Colonic mucosa (tissue), 4 donors: Measurements from ENCODE around the gene MYL4. TPM values are rescaled to one million over a fixed set of nuclear protein-coding genes. Genes with fewer than 3 reads are reported as not detected.
A peak's percentile ranks its signal among the peaks of the same experiment; 100 is the strongest.

ENCODE experiments used
- DNase-seq: peaks from one replicate; pipeline ENCODE4 v3.0.0-alpha.2; 2020
- H3K27ac ChIP-seq: fragments of 200-600 bp; one replicate; pipeline ENCODE4 v1.8.0; 2021
- H3K27me3 ChIP-seq: fragments of 200-600 bp; one replicate; pipeline ENCODE4 v1.8.0; 2021
- H3K36me3 ChIP-seq: fragments of 200-600 bp; one replicate; pipeline ENCODE4 v1.8.0; 2021
- H3K4me1 ChIP-seq: fragments of 200-600 bp; one replicate; pipeline ENCODE4 v1.8.0; 2021; ENCODE audit warnings: mild to moderate bottlenecking
- H3K4me3 ChIP-seq: fragments of 200-600 bp; one replicate; pipeline ENCODE4 v1.8.0; 2021
- H3K9ac ChIP-seq, 2 donors: one replicate each; pipeline ENCODE4 v1.7.0; 2013; ENCODE audit warnings: control low read depth in 2 of 2, low read depth in 2 of 2, low read length in 2 of 2
- H3K9me3 ChIP-seq: fragments of 200-600 bp; one replicate; pipeline ENCODE4 v1.8.0; 2021
- intact Hi-C: fragments of 100-400 bp; cut with DNase I; formaldehyde crosslinking; loops from one replicate; pipeline ENCODE4 v1.14.1; 2022
- total RNA-seq, 2 donors: library from RNA; stranded (reverse); fragmentation: NEBNext Ultra II Directional in 1 of 2; extraction: Animal tissue kit (Norgen Biotek cat#: 25700) in 1 of 2; gene quantifications; one replicate each; pipeline ENCODE4 v1.2.1, GENCODE V29; 2021
- TF ChIP-seq, protein P1 (sequence below): fragments of 200-600 bp; IDR thresholded peaks from one replicate; pipeline ENCODE4 v1.8.0; 2022; ENCODE audit warnings: antibody characterized with exemption, mild to moderate bottlenecking
- donor health status: healthy.
- donor health status: DM: no; HTN: no; CAD: no.
- donor health status: DM: no; HTN: no; CAD: no.

MYL4 gene
- total RNA-seq, 2 donors from 2014 or later = 0.59 to 0.69 TPM

- peaks cover 3% of the 10 kb centered on the region for H3K27me3 ChIP-seq
- DNase-seq = peak; percentile 71
- peak within 1 kb of the TSS; percentile 37 to 78 for H3K9ac ChIP-seq
- TF ChIP-seq, protein P1, sequence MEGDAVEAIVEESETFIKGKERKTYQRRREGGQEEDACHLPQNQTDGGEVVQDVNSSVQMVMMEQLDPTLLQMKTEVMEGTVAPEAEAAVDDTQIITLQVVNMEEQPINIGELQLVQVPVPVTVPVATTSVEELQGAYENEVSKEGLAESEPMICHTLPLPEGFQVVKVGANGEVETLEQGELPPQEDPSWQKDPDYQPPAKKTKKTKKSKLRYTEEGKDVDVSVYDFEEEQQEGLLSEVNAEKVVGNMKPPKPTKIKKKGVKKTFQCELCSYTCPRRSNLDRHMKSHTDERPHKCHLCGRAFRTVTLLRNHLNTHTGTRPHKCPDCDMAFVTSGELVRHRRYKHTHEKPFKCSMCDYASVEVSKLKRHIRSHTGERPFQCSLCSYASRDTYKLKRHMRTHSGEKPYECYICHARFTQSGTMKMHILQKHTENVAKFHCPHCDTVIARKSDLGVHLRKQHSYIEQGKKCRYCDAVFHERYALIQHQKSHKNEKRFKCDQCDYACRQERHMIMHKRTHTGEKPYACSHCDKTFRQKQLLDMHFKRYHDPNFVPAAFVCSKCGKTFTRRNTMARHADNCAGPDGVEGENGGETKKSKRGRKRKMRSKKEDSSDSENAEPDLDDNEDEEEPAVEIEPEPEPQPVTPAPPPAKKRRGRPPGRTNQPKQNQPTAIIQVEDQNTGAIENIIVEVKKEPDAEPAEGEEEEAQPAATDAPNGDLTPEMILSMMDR = no peak
- intact Hi-C loops = no loop called here
- H3K4me1 ChIP-seq = no peaks in the 10 kb centered on the region
- peak within 1 kb of the TSS; percentile 8 for H3K27ac ChIP-seq
- H3K9me3 ChIP-seq = no peaks in the 10 kb centered on the region
- no peaks in the 10 kb centered on the region for H3K36me3 ChIP-seq
- peak within 1 kb of the TSS; percentile 76 for H3K4me3 ChIP-seq
These were observed 44.6 kb downstream of the MYL4 start, which contains the start of gene ITGB3 for GRCh38 chr17:47253541-47254402. ITGB3 (plus strand) TSS chr17:47253827; CDS start chr17:47253862, 35 bp downstream.

DNA sequence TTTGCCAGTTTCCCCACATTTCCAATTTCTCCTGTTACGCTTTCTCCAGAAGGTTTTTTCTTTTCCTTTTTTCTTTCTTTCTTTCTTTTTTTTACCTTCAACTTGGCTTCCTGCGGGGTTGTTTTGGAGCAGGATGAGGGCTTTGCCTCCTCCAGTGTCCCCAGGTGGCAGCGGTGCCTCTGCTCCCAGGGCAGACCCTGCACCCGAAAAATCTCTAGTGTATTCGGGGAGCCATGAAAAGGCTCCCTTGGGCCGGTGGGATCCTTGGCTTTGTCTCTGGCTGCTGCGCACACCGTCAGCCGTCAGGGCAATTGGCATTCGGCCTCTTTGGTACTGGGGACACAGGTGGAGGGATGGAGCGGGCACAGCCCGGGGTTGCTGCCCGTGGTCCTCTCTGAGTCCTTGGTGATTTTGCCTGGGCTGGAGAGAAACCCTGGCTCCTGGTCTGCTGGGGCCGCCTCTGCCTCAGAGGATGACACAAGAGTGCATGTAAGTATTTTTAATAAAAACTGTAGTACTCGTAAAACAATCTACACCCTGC, 45.3 kb downstream of the MYL4 start:
- no peaks in the 10 kb centered on the region for H3K4me1 ChIP-seq

DNA sequence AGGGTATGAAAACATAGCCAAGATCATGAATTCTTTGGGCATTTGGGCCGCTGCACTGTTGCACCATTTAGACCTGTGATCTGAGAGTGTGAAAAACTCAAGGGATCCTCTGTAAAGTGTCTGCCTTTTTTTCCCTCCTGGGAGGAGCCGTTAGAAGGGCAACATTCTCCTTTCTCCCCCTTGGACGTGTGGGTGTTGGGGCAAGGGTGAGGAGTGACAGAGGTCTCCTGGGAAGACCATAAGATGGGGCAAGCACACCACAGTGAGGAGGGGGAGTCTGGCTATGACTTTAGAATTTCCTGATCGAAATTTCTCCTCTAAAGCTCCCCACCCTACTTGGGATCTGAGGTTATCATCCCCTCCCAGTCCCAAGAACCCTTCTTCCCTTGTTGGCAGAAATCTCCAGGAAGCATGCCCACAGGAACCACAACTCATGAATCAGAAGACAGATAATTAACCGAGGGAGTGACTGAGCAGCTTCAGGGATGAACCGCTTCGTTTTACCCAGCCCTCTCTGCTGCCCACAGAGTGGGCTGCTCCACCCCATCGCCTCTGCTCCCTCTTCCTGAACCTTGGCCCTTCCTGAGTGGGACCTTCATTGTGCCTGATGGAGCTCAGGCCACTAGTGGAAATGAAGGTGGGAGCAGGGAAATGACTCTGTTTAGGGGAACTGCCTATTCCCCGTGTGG, 48.6 kb downstream of the MYL4 start:
- H3K9ac ChIP-seq = no peak overlapping the region
- no peak for DNase-seq
- H3K9me3 ChIP-seq = no peaks in the 10 kb centered on the region
- H3K36me3 ChIP-seq = no peaks in the 10 kb centered on the region
- H3K4me3 ChIP-seq = no peak overlapping the region
- H3K27me3 ChIP-seq = peaks cover 3% of the 10 kb centered on the region
- no peak overlapping the region for H3K27ac ChIP-seq
- intact Hi-C loops = no loop called here
- TF ChIP-seq, protein P1 = no peak
- H3K4me1 ChIP-seq = no peaks in the 10 kb centered on the region

More for the DNA sequence above, 45.3 kb downstream of the MYL4 start:
- peak overlapping the region; percentile 37 to 78 for H3K9ac ChIP-seq
- TF ChIP-seq, protein P1 = no peak
- no peaks in the 10 kb centered on the region for H3K36me3 ChIP-seq
- H3K4me3 ChIP-seq = peak overlapping the region; percentile 76
- peak overlapping the region; percentile 8 for H3K27ac ChIP-seq
- DNase-seq = no peak
- no peaks in the 10 kb centered on the region for H3K9me3 ChIP-seq
- H3K27me3 ChIP-seq = peaks cover 3% of the 10 kb centered on the region
- intact Hi-C loops = no loop called here

DNA sequence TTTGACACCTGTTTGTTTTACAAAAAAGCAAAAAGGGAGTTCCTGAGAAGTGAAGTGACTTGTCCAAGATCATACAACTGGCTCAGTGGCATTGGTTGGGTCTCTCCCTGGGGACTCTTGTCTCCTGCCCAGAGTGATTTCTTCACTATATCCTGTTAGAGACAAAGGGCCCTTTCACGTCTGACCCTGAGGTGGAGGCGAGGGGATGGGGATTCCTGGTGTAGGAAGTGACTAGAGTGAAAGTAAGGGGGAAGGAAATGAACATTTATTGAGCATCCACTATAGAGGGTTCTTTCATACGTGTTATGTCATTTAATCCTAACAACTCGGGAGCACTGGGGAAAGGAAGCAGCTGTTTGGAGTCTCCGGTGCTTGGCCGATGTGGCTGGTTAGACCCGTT, 53.4 kb downstream of the MYL4 start:
- DNase-seq = no peak
- TF ChIP-seq, protein P1 = no peak
- Histone ChIP-seq H3K36me3 (no peaks in the 10 kb centered on the region), H3K27me3 (no peaks in the 10 kb centered on the region), H3K4me3 (no peak overlapping the region), H3K9me3 (no peaks in the 10 kb centered on the region), H3K9ac (no peak overlapping the region), H3K27ac (no peak overlapping the region), H3K4me1 (no peaks in the 10 kb centered on the region)
- intact Hi-C loops = no loop called here

GRCh38 chr17:47264166-47264565, 55.0 kb downstream of the MYL4 start:
- Histone ChIP-seq H3K27me3 (no peaks in the 10 kb centered on the region), H3K27ac (no peak overlapping the region), H3K9me3 (no peaks in the 10 kb centered on the region), H3K4me1 (no peaks in the 10 kb centered on the region), H3K9ac (no peak overlapping the region), H3K36me3 (no peaks in the 10 kb centered on the region), H3K4me3 (no peak overlapping the region)
- intact Hi-C loops = no loop called here
- no peak for DNase-seq
- TF ChIP-seq, protein P1 = no peak
